K562 (cell line): ENCODE results near the gene KASH5. TPM values are rescaled to one million over a fixed set of nuclear protein-coding genes. Genes with fewer than 3 reads are reported as not detected.

Source experiments
- ATAC-seq: fragments of 200-7000 bp; cut with Tn5 transposase; 3 replicates; pipeline ENCODE4 v1.9.1; 2020; ENCODE audit warnings: moderate library complexity
- BruUV-seq: library from RNA; stranded (reverse); fragments of 400-500 nt; replicated peaks from 2 replicates; lab custom pipeline; 2021; lab: Mats Ljungman, UMichigan
- CTCF ChIA-PET: fragments of 300-600 bp; formaldehyde crosslinking; extraction: SDS; loops from one replicate; lab custom pipeline; 2021; ENCODE audit warnings: low intra/inter-chr PET ratio; lab: Yijun Ruan, JAX
- POLR2A ChIA-PET: fragments of 300-600, 350-650 bp; sonication (Branson Sonifier 250); formaldehyde crosslinking; extraction: SDS; loops from one replicate; lab custom pipeline; 2021; ENCODE audit warnings: antibody characterized with exemption, inconsistent platforms; lab: Yijun Ruan, JAX
- DNase-seq, 4 experiments: peaks; one replicate each; pipeline versions ENCODE4 v3.0.0 to v3.0.0-alpha.2; 2011 to 2018; ENCODE audit warnings: low spot score in 3 of 4, mixed read lengths in 3 of 4; ENCODE audit errors: extremely low read depth in 1 of 4
- FAIRE-seq: peaks from 2 replicates; lab custom pipeline; 2011; peaks lifted over from hg19 to GRCh38; lab: Jason Lieb, UNC
- H2AFZ ChIP-seq: 2 replicates; pipeline ENCODE4 v1.6.0; 2011; ENCODE audit warnings: low read depth, low read length, control low read depth, inconsistent platforms
- H3K27ac ChIP-seq: fragments of 200-600 bp; 3 replicates; pipeline ENCODE4 v1.8.0; 2011; ENCODE audit warnings: low read depth, mild to moderate bottlenecking, control low read depth, inconsistent platforms, low read length, moderate library complexity, mixed read lengths; ENCODE audit errors: extremely low read depth
- H3K27me3 ChIP-seq, 2 experiments: fragments of 300-600 bp in 1 of 2; 2 replicates in 1 of 2; 3 replicates in 1 of 2; pipeline versions ENCODE4 v1.6.0 to v1.8.0; 2011; ENCODE audit warnings: inconsistent platforms in 2 of 2, low read length in 2 of 2, mild to moderate bottlenecking in 1 of 2, mixed read lengths in 1 of 2, moderate library complexity in 1 of 2; ENCODE audit not compliant: control insufficient read depth in 2 of 2, insufficient read depth in 2 of 2
- H3K36me3 ChIP-seq: fragments of 300-600 bp; 3 replicates; pipeline ENCODE4 v1.8.0; 2011; ENCODE audit warnings: mild to moderate bottlenecking, low read length, inconsistent platforms; ENCODE audit not compliant: control insufficient read depth, insufficient read depth
- H3K4me1 ChIP-seq, 2 experiments: fragments of 200-600 bp in 1 of 2; replicated peaks in 1 of 2; 2 replicates in 1 of 2; 3 replicates in 1 of 2; pipeline versions ENCODE4 v1.5.1 to v1.8.0; 2011; ENCODE audit warnings: inconsistent platforms in 2 of 2, low read length in 2 of 2, mild to moderate bottlenecking in 1 of 2, mixed read lengths in 1 of 2, moderate library complexity in 1 of 2; ENCODE audit not compliant: control insufficient read depth in 2 of 2, insufficient read depth in 2 of 2
- H3K4me2 ChIP-seq: 2 replicates; pipeline ENCODE4 v1.6.1; 2011; ENCODE audit warnings: low read length, control low read depth, inconsistent platforms, mixed read lengths; ENCODE audit not compliant: insufficient read depth
- H3K4me3 ChIP-seq: fragments of 200-600 bp; sonication (generic), shearing (Covaris generic); 2 replicates; pipeline ENCODE4 v1.5.1; 2016; ENCODE audit warnings: control low read depth, inconsistent platforms
- H3K79me2 ChIP-seq: fragments of 200-600 bp; 3 replicates; pipeline ENCODE4 v1.8.0; 2011; ENCODE audit warnings: low read length, inconsistent platforms; ENCODE audit not compliant: control insufficient read depth, insufficient read depth
- H3K9ac ChIP-seq, 2 experiments: 2 replicates each; pipeline versions ENCODE4 v1.6.0 to v1.6.1; 2011; ENCODE audit warnings: low read depth in 2 of 2, low read length in 2 of 2, control low read depth in 1 of 2, inconsistent platforms in 1 of 2, mild to moderate bottlenecking in 1 of 2, mixed read lengths in 1 of 2; ENCODE audit not compliant: insufficient read depth in 1 of 2
- H3K9me1 ChIP-seq: one replicate; pipeline ENCODE4 v1.6.0; 2011; ENCODE audit warnings: inconsistent platforms, mild to moderate bottlenecking, low read length, moderate library complexity; ENCODE audit not compliant: control insufficient read depth, insufficient read depth
- H3K9me3 ChIP-seq: replicated peaks from 2 replicates; pipeline ENCODE4 v1.5.1; 2011; ENCODE audit warnings: low read depth, low read length, inconsistent platforms; ENCODE audit not compliant: control insufficient read depth, insufficient read depth
- H4K20me1 ChIP-seq: replicated peaks from 2 replicates; pipeline ENCODE4 v1.6.1; 2011; ENCODE audit warnings: low read length, inconsistent platforms, mixed read lengths; ENCODE audit not compliant: control insufficient read depth, insufficient read depth
- HDAC1 ChIP-seq, 2 experiments: fragments of 450-650 bp; IDR thresholded peaks; 2 replicates each; pipeline ENCODE4 v1.6.1; 2016 to 2017; ENCODE audit warnings: inconsistent platforms in 1 of 2, mild to moderate bottlenecking in 1 of 2, moderate library complexity in 1 of 2
- KDM1A ChIP-seq, 2 experiments: fragments of 450-650 bp; IDR thresholded peaks; 2 replicates each; pipeline ENCODE4 v1.6.1; 2016; ENCODE audit warnings: mild to moderate bottlenecking in 2 of 2
- MLLT1 ChIP-seq, 2 experiments: fragments of 450-650 bp; IDR thresholded peaks; 2 replicates each; pipeline ENCODE4 v1.6.1; 2016
- ZBTB26 ChIP-seq: fragments of 450-650 bp; formaldehyde crosslinking; IDR thresholded peaks from 2 replicates; pipeline ENCODE4 v1.4.0; 2022; ENCODE audit warnings: missing genetic modification characterization
- ZNF512 ChIP-seq: IDR thresholded peaks from 2 replicates; pipeline ENCODE4 v1.6.1; 2016; ENCODE audit warnings: missing genetic modification characterization, missing compliant biosample characterization
- WGBS: fragments of 100-300 bp; shearing (Covaris generic); methylation state at CpG from one replicate; pipeline ENCODE4 v1.1.6; 2016; ENCODE audit warnings: low coverage, mixed read lengths; ENCODE audit not compliant: insufficient coverage; ENCODE audit errors: missing lambda C conversion rate; 5-methylcytosine and 5-hydroxymethylcytosine counted together
- in situ Hi-C: fragments of 300-500 bp; cut with MboI; formaldehyde crosslinking; loops from 4 replicates; pipeline ENCODE4 v1.15.0; 2018; ENCODE audit warnings: inconsistent platforms, mixed read lengths
- intact Hi-C: fragments of 100-400 bp; cut with micrococcal nuclease; formaldehyde crosslinking; loops from 2 replicates; pipeline ENCODE4 v1.14.2; 2022
- polyA plus RNA-seq, 8 experiments: library from polyadenylated mRNA; depleted of rRNA in 4 of 8; stranded (reverse) in 5 of 8; unstranded in 3 of 8; fragments of >200 nt; fragmentation: Nextera tagmentation in 2 of 8; fragmentation: Illumina TruSeq in 1 of 8; extraction: Ambion mirVana in 2 of 8; extraction: Trizol in 1 of 8; gene quantifications; 2 replicates each; pipeline versions ENCODE4 v1.2.1 to v1.2.3, GENCODE V29; 2011 to 2014; ENCODE audit warnings: inconsistent platforms in 1 of 8, missing spikeins in 1 of 8
- total RNA-seq, 7 experiments: library from RNA; depleted of rRNA in 6 of 7; stranded (reverse); fragments of >200 nt in 6 of 7; fragmentation: Illumina TruSeq in 2 of 7; extraction: Trizol in 2 of 7; gene quantifications; 2 replicates each; pipeline versions ENCODE4 v1.2.1 to v1.2.3, GENCODE V29; 2011 to 2021; ENCODE audit warnings: low replicate concordance in 1 of 7

KASH5 gene
- total and polyA plus RNA-seq, 9 of the 15 experiments (the other 6 are each of a cell fraction or from before 2014, with no cell fraction given) = 0.07 to 0.84 (median 0.34) TPM; not detected in 1

GRCh38 chr19:49421878-49422202 is 33.8 kb downstream of the KASH5 start:
- intact Hi-C loops = loop anchor here (2.0 kb wide), 1 partner anchor 21 kb away; no protein-coding TSS in a partner anchor

More at GRCh38 chr19:49421878-49422202, 33.8 kb downstream of the KASH5 start:
- no peak overlapping the region for H2AFZ ChIP-seq
- H4K20me1 ChIP-seq = no peaks in the 10 kb centered on the region
- no CpG with 5 or more reads among the region's 3 CpGs for WGBS
- ATAC-seq (no peak), FAIRE-seq (no peak), DNase-seq (no peak)
- POLR2A ChIA-PET = interaction anchor here (1.0 to 1.2 kb wide), 2 partner anchors 10 to 14 kb away, joined by 4 to 5 read pairs; no protein-coding TSS in a partner anchor
- H3K9me1 ChIP-seq = no peaks in the 10 kb centered on the region
- TF ChIP-seq MLLT1 (IDR thresholded peaks at IDR 0.05) = peak in 1 of 2 experiments; percentile 31; a peak in 1 of 4 replicates
- TF ChIP-seq KDM1A (IDR thresholded peaks at IDR 0.05) = 0 out of 4 replicates have a peak, but pooled peaks of 1 of the 2 experiments have one; percentile 3
- peak; percentile 87 for TF ChIP-seq ZNF512 (tag)
- TF ChIP-seq HDAC1 (IDR thresholded peaks at IDR 0.05) = peak in 1 of 2 experiments; percentile 11; a peak in 1 of 4 replicates
- TF ChIP-seq ZBTB26 (CRISPR knock-in tag) = no peak
- no TSS peak for BruUV-seq
- H3K79me2 ChIP-seq = no peaks in the 10 kb centered on the region
- no peaks in the 10 kb centered on the region for H3K36me3 ChIP-seq
- H3K4me3 ChIP-seq = no peak overlapping the region
- H3K27me3 ChIP-seq = no peaks in the 10 kb centered on the region
- H3K9ac ChIP-seq = no peak overlapping the region
- H3K27ac ChIP-seq = no peak overlapping the region
- CTCF ChIA-PET = no interaction called here
- H3K4me1 ChIP-seq = peaks cover 44 to 54% of the 10 kb centered on the region in 2 experiments
- in situ Hi-C loops = no loop called here
- H3K9me3 ChIP-seq = no peaks in the 10 kb centered on the region
- peak overlapping the region; percentile 75 for H3K4me2 ChIP-seq
